Ishikawa (cell line): ENCODE data around the gene LRFN4.

Experiments used
- CEBPB ChIP-seq: IDR thresholded peaks from 2 replicates; pipeline ENCODE4 v1.6.1; 2012
- CREB1 ChIP-seq: IDR thresholded peaks from 2 replicates; pipeline ENCODE4 v1.6.1; 2012; ENCODE audit warnings: low read depth
- EGR1 ChIP-seq: IDR thresholded peaks from 2 replicates; pipeline ENCODE4 v1.6.1; 2012
- EP300 ChIP-seq: IDR thresholded peaks from 2 replicates; pipeline ENCODE4 v1.6.1; 2012; ENCODE audit warnings: borderline replicate concordance
- FOXM1 ChIP-seq: IDR thresholded peaks from 2 replicates; pipeline ENCODE4 v1.6.1; 2012; ENCODE audit warnings: low read depth, borderline replicate concordance
- MAX ChIP-seq: IDR thresholded peaks from 2 replicates; pipeline ENCODE4 v1.6.1; 2012
- NFIC ChIP-seq: IDR thresholded peaks from 2 replicates; pipeline ENCODE4 v1.6.1; 2012
- RAD21 ChIP-seq: IDR thresholded peaks from 2 replicates; pipeline ENCODE4 v1.6.1; 2012; ENCODE audit warnings: low read depth
- REST ChIP-seq: IDR thresholded peaks from 2 replicates; pipeline ENCODE4 v1.6.1; 2012; ENCODE audit warnings: low read depth, mild to moderate bottlenecking
- TAF1 ChIP-seq: IDR thresholded peaks from 2 replicates; pipeline ENCODE4 v1.6.1; 2012; ENCODE audit warnings: low read depth, mild to moderate bottlenecking
- TCF12 ChIP-seq: IDR thresholded peaks from 2 replicates; pipeline ENCODE4 v1.6.1; 2012; ENCODE audit warnings: low read depth
- TEAD4 ChIP-seq: IDR thresholded peaks from 2 replicates; pipeline ENCODE4 v1.6.1; 2012
- USF1 ChIP-seq: IDR thresholded peaks from 2 replicates; pipeline ENCODE4 v1.6.1; 2012
- YY1 ChIP-seq: IDR thresholded peaks from 2 replicates; pipeline ENCODE4 v1.6.1; 2012; ENCODE audit warnings: low read depth
- ZBTB7A ChIP-seq: IDR thresholded peaks from 2 replicates; pipeline ENCODE4 v1.6.1; 2012; ENCODE audit warnings: low read depth

The LRFN4 gene

GRCh38 chr11:66853242-66854229, 3.3 kb upstream of the LRFN4 start:
- TF ChIP-seq TAF1 = no peak
- no peak for TF ChIP-seq NFIC
- no peak for TF ChIP-seq FOXM1
- TF ChIP-seq REST = no peak
- no peak for TF ChIP-seq EP300
- TF ChIP-seq CREB1 = no peak
- no peak for TF ChIP-seq YY1
- TF ChIP-seq EGR1 = no peak
- TF ChIP-seq TEAD4 = no peak
- no peak for TF ChIP-seq MAX
- no peak for TF ChIP-seq RAD21
- no peak for TF ChIP-seq TCF12
- no peak for TF ChIP-seq USF1
- TF ChIP-seq CEBPB = no peak
- TF ChIP-seq ZBTB7A = no peak

GRCh38 chr11:66854231-66854661, 2.6 kb upstream of the LRFN4 start:
- no peak for TF ChIP-seq EP300
- TF ChIP-seq MAX = no peak
- no peak for TF ChIP-seq REST
- TF ChIP-seq CREB1 = no peak
- no peak for TF ChIP-seq TEAD4
- TF ChIP-seq YY1 = no peak
- no peak for TF ChIP-seq EGR1

GRCh38 chr11:66854729-66855211, 2.1 kb upstream of the LRFN4 start:
- no peak for TF ChIP-seq REST
- TF ChIP-seq USF1 = no peak
- TF ChIP-seq MAX = no peak
- no peak for TF ChIP-seq CEBPB
- TF ChIP-seq TEAD4 = no peak
- TF ChIP-seq EGR1 = no peak
- TF ChIP-seq TCF12 = no peak
- TF ChIP-seq RAD21 = no peak
- no peak for TF ChIP-seq YY1
- no peak for TF ChIP-seq EP300
- TF ChIP-seq TAF1 = no peak
- no peak for TF ChIP-seq ZBTB7A
- TF ChIP-seq FOXM1 = no peak
- TF ChIP-seq CREB1 = no peak
